ENCODE results near the gene PNPLA8.

DNA sequence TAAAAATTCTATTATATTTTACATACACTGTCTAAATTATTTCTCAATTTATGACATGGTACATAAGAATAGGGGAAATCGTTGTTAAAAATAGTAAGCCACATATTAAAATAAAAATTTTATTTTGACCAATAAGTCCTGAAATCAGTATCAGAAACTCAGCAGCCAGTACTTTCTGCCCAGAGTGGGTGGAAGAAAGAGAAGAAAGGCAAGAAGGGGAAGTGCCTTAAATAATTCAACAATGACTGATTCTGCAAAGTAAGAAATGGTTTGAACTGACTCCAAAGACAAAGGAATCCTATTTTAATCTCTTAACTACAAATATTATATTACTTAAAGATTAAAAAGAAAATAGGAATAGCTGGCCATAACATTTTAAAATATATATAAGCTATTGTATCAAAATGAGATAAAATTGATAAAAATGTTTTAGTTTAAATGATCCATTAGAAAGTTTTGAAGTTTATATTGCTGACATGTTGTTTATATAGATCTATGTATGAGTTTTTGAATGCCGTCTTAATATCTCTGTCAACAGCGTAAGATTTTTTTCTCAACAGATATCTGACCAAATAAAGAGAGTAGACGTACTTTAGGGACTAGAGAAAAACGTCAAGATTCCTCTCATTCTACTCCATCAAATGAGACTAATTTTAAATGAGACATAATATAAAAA, 39.5 kb downstream of the PNPLA8 start:
- TF ChIP-seq, protein P1, sequence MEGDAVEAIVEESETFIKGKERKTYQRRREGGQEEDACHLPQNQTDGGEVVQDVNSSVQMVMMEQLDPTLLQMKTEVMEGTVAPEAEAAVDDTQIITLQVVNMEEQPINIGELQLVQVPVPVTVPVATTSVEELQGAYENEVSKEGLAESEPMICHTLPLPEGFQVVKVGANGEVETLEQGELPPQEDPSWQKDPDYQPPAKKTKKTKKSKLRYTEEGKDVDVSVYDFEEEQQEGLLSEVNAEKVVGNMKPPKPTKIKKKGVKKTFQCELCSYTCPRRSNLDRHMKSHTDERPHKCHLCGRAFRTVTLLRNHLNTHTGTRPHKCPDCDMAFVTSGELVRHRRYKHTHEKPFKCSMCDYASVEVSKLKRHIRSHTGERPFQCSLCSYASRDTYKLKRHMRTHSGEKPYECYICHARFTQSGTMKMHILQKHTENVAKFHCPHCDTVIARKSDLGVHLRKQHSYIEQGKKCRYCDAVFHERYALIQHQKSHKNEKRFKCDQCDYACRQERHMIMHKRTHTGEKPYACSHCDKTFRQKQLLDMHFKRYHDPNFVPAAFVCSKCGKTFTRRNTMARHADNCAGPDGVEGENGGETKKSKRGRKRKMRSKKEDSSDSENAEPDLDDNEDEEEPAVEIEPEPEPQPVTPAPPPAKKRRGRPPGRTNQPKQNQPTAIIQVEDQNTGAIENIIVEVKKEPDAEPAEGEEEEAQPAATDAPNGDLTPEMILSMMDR (IDR thresholded peaks at IDR 0.05; ENCODE audit: insufficient read depth, low read length, poor library complexity, severe bottlenecking) = no peak
- TF ChIP-seq EZH2phosphoT487 (conservative IDR thresholded peaks at IDR 0.05; ENCODE audit: low read length) = no peak

Measured in SU-DHL-6 (cell line).